HG03135 (cell line): ENCODE results near the gene C1RL.
"Not testable (repeated sequence)": the region's sequence is repeated elsewhere in the genome, so short reads cannot be mapped to it uniquely, and the experiment has no call there.

ENCODE experiments used
- ATAC-seq: cut with Tn5 transposase; IDR thresholded peaks from one replicate; pipeline ENCODE4 v1.9.1; 2021; ENCODE audit warnings: mild to moderate bottlenecking, moderate library complexity; ENCODE audit not compliant: unreplicated experiment

C1RL gene

GRCh38 chr12:7067096-7067495, 41.9 kb downstream of the C1RL start:
- ATAC-seq: no peak

- no peak for ATAC-seq
Observed at GRCh38 chr12:7066596-7066995, 42.4 kb downstream of the C1RL start.

GRCh38 chr12:7065073-7065623, 43.9 kb downstream of the C1RL start:
- ATAC-seq: no peak

GRCh38 chr12:7064516-7064915, 44.5 kb downstream of the C1RL start:
- ATAC-seq: no peak

GRCh38 chr12:7061596-7061995, 47.4 kb downstream of the C1RL start:
- ATAC-seq: no peak

- no peak for ATAC-seq
Observed at GRCh38 chr12:7061138-7061537, 47.9 kb downstream of the C1RL start.

- ATAC-seq: no peak
Observed at GRCh38 chr12:7060353-7060954, 48.6 kb downstream of the C1RL start, which contains the start of gene C1S. TSS of gene C1S (plus strand) at chr12:7060718. CDS start at chr12:7061913, 1,195 bp downstream.

GRCh38 chr12:7059780-7060179, 49.2 kb downstream of the C1RL start:
- ATAC-seq: no peak

- ATAC-seq: no peak
Observed at GRCh38 chr12:7058850-7059395, 50.1 kb downstream of the C1RL start.

GRCh38 chr12:7058163-7058845, 50.7 kb downstream of the C1RL start:
- ATAC-seq: no peak

- not testable (repeated sequence) for ATAC-seq
Observed at GRCh38 chr12:7055736-7056135, 53.3 kb downstream of the C1RL start.

GRCh38 chr12:7054925-7055324, 54.1 kb downstream of the C1RL start:
- ATAC-seq: no peak

- ATAC-seq: not testable (repeated sequence)
Observed at GRCh38 chr12:7049973-7050372, 59.0 kb downstream of the C1RL start.

GRCh38 chr12:7049445-7049951, 59.5 kb downstream of the C1RL start:
- not testable (repeated sequence) for ATAC-seq

GRCh38 chr12:7047306-7047705, 61.7 kb downstream of the C1RL start:
- ATAC-seq: no peak

GRCh38 chr12:7046383-7047105, 62.5 kb downstream of the C1RL start:
- ATAC-seq: no peak

GRCh38 chr12:7045913-7046312, 63.1 kb downstream of the C1RL start:
- no peak for ATAC-seq
